Islet precursor cell (in vitro differentiated cells): Measurements from ENCODE around the gene TSPO.

Experiments used
- DNase-seq: peaks from one replicate; pipeline ENCODE4 v3.0.0-alpha.2; 2018

Gene TSPO

DNA sequence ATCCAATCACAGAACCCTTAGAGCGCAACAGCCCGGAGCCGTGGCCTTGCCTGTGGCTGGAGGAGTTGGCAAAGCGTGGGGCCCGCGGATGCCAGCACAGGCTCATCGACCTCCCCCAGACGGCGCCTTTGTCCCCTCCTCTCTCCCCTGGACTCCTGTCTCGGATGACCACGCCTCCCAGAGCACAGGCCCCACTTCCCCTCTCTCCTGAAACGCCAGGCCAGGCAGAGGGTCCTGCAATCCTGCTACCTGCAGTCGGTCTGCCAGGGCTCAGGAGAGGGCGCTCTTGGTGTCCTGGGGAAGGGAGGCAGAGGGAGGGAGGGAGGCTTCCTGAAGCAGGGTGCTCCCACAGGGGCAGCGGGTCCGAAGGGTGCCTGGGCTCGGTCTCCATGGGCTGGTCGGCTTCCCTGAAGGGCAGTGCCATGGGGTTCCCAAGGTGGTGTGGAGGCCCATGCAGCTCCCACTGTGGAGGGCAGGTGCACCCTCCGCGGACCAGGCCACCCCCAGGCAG, 52.2 kb downstream of the TSPO start:
- DNase-seq = peak; percentile 85

GRCh38 chr22:43205261-43205691, 53.9 kb downstream of the TSPO start:
- no peak for DNase-seq

- DNase-seq = no peak
Observed at GRCh38 chr22:43205748-43206508, 54.6 kb downstream of the TSPO start.

DNA sequence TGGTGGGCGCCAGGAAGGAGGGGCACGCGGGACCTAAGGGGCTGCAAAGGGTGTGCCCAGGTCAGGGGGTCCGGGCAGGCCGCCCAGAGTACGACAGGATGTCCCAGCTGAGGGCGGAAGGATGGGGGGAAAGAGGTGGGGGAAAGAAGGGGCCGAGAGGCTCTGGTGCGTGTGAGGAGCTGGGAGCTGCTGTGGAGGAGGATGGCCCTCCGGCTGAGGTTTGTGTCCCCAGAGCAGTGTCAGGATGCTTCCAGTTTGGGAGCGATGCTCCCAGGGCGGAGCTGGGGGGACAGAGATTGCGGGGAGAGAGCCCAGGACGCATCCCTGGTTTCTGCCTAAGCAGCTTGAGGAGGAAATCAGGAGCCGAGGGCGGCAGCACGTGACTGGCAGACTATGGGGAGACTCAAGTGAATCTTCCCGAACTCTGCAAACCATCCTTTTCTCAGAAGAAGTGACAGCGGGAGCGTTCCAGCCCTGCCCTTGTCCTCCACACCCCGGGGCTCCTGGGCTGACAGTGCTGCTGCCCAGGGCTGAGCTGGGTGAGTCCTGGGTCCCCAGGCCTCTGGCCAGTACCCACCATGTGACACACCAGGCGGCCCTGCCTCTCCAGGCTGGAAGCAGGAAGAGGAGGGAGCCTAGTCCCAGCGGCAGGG, 55.3 kb downstream of the TSPO start:
- DNase-seq = no peak

DNA sequence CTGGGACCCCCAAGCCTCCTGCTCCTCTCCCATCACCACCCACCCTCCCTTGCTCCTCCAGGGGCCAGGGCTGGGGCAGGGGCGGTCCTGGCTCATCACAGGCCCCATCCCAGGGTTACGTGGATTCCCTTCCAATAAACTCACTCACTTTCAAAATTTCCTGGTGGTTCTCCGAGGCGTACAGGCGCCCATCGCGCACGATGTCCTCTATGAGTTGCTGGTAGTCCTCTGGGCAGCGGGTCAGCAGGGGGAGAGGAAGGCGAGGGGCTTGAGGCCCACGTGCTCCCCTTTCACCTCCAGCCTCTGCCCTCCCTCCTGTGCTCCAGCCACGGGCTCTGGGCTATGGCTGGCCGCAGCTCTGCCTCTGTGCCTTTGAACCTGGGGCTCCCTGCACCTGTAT, 56.0 kb downstream of the TSPO start:
- DNase-seq = no peak

DNA sequence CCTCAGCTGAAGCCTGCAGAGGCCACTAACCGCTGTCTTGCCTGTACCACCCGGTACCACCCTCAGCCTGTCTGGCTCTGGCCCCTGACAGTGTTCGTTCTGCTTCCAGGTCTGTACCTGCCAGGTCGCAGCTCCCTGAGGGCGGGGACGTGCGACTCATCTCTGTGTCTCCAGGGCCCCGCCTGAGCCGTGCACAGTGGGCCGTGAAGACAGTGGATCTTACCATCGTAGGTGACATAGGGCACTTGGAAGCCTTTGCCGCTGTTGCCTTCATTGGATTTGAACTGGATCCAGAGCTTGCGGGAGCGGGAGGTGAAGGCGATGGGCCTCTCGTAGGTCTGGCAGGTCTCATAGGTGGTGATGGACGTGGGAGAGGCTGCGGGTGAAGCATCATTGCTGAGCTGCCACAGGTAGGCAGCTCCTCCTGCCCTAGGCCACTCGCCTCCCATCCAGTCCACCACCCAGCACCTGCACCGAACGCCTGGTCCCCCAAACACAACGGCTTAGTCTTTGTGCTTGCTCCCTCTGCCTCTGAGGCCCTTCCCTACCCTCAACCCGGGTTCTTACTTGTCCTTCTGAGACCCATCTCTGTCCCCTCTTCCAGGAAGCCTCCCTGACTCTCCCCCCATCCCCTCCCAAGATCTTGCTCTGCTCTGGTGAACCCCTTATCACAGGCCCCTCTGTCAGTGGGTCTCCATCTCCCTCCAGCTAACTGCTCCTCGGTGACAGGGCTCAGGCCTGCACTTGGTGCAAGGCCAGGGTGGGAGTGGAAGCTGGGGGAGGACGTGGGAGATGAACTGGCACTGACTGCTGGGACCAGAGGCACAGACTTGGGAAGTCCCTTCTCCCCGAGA, 56.7 kb downstream of the TSPO start:
- peak; percentile 73 for DNase-seq

GRCh38 chr22:43208703-43209522, 57.6 kb downstream of the TSPO start:
- DNase-seq = no peak

GRCh38 chr22:43209523-43209890, 58.1 kb downstream of the TSPO start:
- DNase-seq = no peak

DNA sequence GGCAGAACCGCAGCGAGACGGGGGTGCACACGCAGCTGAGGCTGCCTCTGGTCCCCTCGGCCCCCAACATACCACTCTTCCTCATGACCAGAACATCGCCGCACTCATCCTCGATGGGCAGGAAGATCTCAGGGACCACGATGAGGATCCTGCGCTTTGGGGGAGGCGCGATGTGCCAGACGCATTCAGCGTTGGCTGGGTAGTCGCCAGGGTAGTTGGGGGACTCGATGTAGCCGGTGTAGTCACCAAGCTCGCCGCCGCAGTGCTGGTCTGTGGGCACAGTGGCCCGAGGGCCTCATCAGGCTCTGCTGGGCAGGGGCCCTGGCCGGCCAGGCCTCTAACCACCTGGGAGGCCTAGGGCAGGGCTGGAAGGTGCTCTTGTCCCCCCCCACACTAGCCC, 58.6 kb downstream of the TSPO start:
- no peak for DNase-seq

DNA sequence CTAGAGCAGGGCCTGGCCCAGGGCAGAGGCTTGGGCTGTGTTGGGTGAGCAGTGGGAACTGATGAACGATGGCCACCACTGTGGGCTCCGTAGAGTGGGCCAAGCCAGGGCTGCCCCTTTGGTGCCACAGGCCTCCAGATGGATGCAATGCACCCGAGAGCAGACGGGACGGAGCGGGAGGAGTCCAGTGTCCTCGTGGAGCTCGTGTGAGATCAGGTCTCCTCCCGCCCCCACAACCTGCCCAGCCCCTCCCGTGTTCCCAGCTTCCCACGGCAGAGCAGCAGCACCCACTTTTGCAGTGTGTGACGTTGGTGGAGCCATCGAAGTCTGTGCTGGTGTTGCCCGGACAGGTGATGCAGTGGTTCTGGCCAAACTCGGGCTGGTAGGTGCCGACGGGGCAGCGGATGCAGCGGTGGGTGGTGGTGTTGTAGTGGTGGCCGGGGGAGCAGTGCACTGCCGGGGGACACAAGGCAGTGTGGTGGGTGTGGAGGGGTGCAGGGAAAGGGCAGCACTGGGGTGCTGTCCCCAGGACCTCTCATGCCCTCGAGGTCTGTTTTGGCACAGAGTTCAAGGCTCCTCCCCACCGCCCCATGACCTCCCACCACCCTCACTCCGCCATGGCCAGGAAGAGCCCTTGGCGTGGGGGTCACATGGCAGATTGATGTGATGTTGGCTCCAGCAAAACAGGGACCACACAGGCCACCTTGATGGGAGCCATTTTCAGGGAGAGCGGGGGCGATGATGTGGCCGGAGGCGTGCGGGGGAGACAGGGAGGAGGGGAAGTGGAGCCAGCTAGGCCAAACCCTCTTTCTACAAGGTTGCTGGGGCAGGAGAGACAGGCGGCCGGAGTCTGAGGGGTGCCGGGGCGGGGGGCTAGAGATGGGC, 59.5 kb downstream of the TSPO start:
- DNase-seq = no peak

GRCh38 chr22:43211941-43212433, 60.6 kb downstream of the TSPO start:
- DNase-seq = no peak

GRCh38 chr22:43212434-43212952, 61.1 kb downstream of the TSPO start:
- no peak for DNase-seq
